Measurements from ENCODE around the gene PRICKLE4. TPM values are rescaled to one million over a fixed set of nuclear protein-coding genes. Genes with fewer than 3 reads are reported as not detected.
A peak's percentile ranks its signal among the peaks of the same experiment; 100 is the strongest.

Gene PRICKLE4
- total and polyA plus RNA-seq, 2 of the 13 experiments (the other 11 are each of a cell fraction or from before 2014, with no cell fraction given) = 0.92 to 1.2 TPM

GRCh38 chr6:41787219-41787917 is 6.8 kb downstream of the PRICKLE4 start, which contains the start of gene TOMM6 (continued):
- TF ChIP-seq ZNF276 (CRISPR knock-in tag; IDR thresholded peaks at IDR 0.05; ENCODE audit: low read depth) = no peak; the same call in 1 of the 2 replicates
- TF ChIP-seq ZNF674 (CRISPR knock-in tag; IDR thresholded peaks at IDR 0.05; ENCODE audit: low read depth) = peak; percentile 60; the same call in 1 of the 2 replicates
- no peak for TF ChIP-seq ZNF646 (CRISPR knock-in tag; IDR thresholded peaks at IDR 0.05)
- no peak for TF ChIP-seq ZNF619 (CRISPR knock-in tag; IDR thresholded peaks at IDR 0.05)
- no peak for TF ChIP-seq SIX1 (CRISPR knock-in tag; IDR thresholded peaks at IDR 0.05; ENCODE audit: borderline replicate concordance)
- TF ChIP-seq RBFOX2 (IDR thresholded peaks at IDR 0.05; ENCODE audit: low read depth, low read length) = peak; percentile 94
- peak; percentile 98 for TF ChIP-seq SMAD1 (CRISPR knock-in tag; IDR thresholded peaks at IDR 0.05; ENCODE audit: borderline replicate concordance, low read depth)
- TF ChIP-seq MAFF (IDR thresholded peaks at IDR 0.05; ENCODE audit: low read depth, low read length) = no peak
- no peak for TF ChIP-seq ZNF737 (CRISPR knock-in tag; IDR thresholded peaks at IDR 0.05; ENCODE audit: borderline replicate concordance)
- no peak for TF ChIP-seq ZNF562 (CRISPR knock-in tag; IDR thresholded peaks at IDR 0.05; ENCODE audit: borderline replicate concordance)
- TF ChIP-seq KMT2A (CRISPR knock-in tag; IDR thresholded peaks at IDR 0.05) = peak; percentile 94
- no peak for TF ChIP-seq ZNF577 (CRISPR knock-in tag; IDR thresholded peaks at IDR 0.05; ENCODE audit: borderline replicate concordance, low read depth)
- no peak for TF ChIP-seq SNRNP70 (IDR thresholded peaks at IDR 0.05; ENCODE audit: low read depth, low read length)
- TF ChIP-seq ZNF749 (CRISPR knock-in tag; IDR thresholded peaks at IDR 0.05; ENCODE audit: borderline replicate concordance) = peak; percentile 42; the same call in 1 of the 2 replicates
- peak; percentile 80 for TF ChIP-seq BRF2 (CRISPR knock-in tag; IDR thresholded peaks at IDR 0.05)
- TF ChIP-seq POLR2AphosphoS5 (IDR thresholded peaks at IDR 0.05; ENCODE audit: low read depth, low read length) = peak; percentile 95
- TF ChIP-seq TRAFD1 (CRISPR knock-in tag; IDR thresholded peaks at IDR 0.05; ENCODE audit: borderline replicate concordance) = no peak; the same call in 1 of the 2 replicates
- TF ChIP-seq JARID2 (CRISPR knock-in tag; IDR thresholded peaks at IDR 0.05; ENCODE audit: insufficient replicate concordance) = no peak

Data from HepG2 (cell line).